Upper lobe of left lung (tissue), 6 donors: ENCODE data around the gene SPP1. TPM values are rescaled to one million over a fixed set of nuclear protein-coding genes. Genes with fewer than 3 reads are reported as not detected.

Source experiments
- ATAC-seq, 2 donors: fragments of 200-7000 bp; cut with Tn5 transposase; one replicate each; pipeline ENCODE4 v1.9.1; 2022; ENCODE audit warnings: mild to moderate bottlenecking in 2 of 2, moderate library complexity in 2 of 2; ENCODE audit not compliant: low FRiP score in 2 of 2
- DNase-seq, 2 donors: peaks; one replicate each; pipeline ENCODE4 v3.0.0-alpha.2; 2019 to 2020
- H3K27ac ChIP-seq, 4 donors: fragments of 200-600 bp; sonication (generic); one replicate each; pipeline ENCODE4 v1.5.1; 2016 to 2019
- H3K27me3 ChIP-seq, 4 donors: fragments of 200-600 bp; sonication (generic); one replicate each; pipeline ENCODE4 v1.5.1; 2017 to 2019
- H3K36me3 ChIP-seq, 4 donors: fragments of 200-600 bp; sonication (generic); one replicate each; pipeline ENCODE4 v1.5.1; 2016 to 2019
- H3K4me1 ChIP-seq, 4 donors: fragments of 200-600 bp; sonication (generic); one replicate each; pipeline ENCODE4 v1.5.1; 2018 to 2019
- H3K4me3 ChIP-seq, 4 donors: fragments of 200-600 bp; sonication (generic); one replicate each; pipeline ENCODE4 v1.5.1; 2017 to 2019; ENCODE audit warnings: mild to moderate bottlenecking in 2 of 4, moderate library complexity in 1 of 4
- H3K9me3 ChIP-seq, 4 donors: fragments of 200-600 bp; sonication (generic); one replicate each; pipeline ENCODE4 v1.5.1; 2018 to 2019
- EP300 ChIP-seq, 4 donors: sonication (generic); formaldehyde crosslinking; IDR thresholded peaks; one replicate each; pipeline ENCODE4 v1.5.1; 2017; ENCODE audit warnings: antibody characterized with exemption in 4 of 4, control low read depth in 2 of 4
- POLR2A ChIP-seq, 4 donors: fragments of 450-650 bp; IDR thresholded peaks; one replicate each; pipeline ENCODE4 v1.5.1; 2016 to 2017; ENCODE audit warnings: antibody characterized with exemption in 4 of 4, mild to moderate bottlenecking in 2 of 4
- POLR2AphosphoS5 ChIP-seq, 2 donors: sonication (generic); formaldehyde crosslinking; IDR thresholded peaks; one replicate each; pipeline ENCODE4 v1.5.1; 2017; ENCODE audit warnings: antibody characterized with exemption in 2 of 2
- WGBS, 2 donors: methylation state at CpG; one replicate each; pipeline ENCODE4 v1.1.5; 2017 to 2018; 5-methylcytosine and 5-hydroxymethylcytosine counted together
- total RNA-seq, 6 donors: library from RNA; depleted of rRNA in 4 of 6; stranded (reverse); fragments of >200 nt in 4 of 6; gene quantifications; one replicate each; pipeline versions ENCODE4 v1.1.0 to v1.2.1, GENCODE V29; 2016 to 2021
- TF ChIP-seq, protein P1 (sequence below), 6 experiments: fragments of 450-650 bp in 4 of 6; fragments of 200-600 bp in 2 of 6; sonication (generic) in 2 of 6; IDR thresholded peaks; one replicate each; pipeline ENCODE4 v1.5.1; 2016 to 2019; ENCODE audit warnings: antibody characterized with exemption in 6 of 6
- donor health status: DM: no; HTN: no; CAD: no; lungs with moderate emphysema.
- donor health status: DM: no; HTN: yes; CAD: no; lungs with severe emphysema.

The SPP1 gene
- total RNA-seq, 6 donors from 2014 or later, result 4.6 to 26.8 (median 10.6) TPM

DNA sequence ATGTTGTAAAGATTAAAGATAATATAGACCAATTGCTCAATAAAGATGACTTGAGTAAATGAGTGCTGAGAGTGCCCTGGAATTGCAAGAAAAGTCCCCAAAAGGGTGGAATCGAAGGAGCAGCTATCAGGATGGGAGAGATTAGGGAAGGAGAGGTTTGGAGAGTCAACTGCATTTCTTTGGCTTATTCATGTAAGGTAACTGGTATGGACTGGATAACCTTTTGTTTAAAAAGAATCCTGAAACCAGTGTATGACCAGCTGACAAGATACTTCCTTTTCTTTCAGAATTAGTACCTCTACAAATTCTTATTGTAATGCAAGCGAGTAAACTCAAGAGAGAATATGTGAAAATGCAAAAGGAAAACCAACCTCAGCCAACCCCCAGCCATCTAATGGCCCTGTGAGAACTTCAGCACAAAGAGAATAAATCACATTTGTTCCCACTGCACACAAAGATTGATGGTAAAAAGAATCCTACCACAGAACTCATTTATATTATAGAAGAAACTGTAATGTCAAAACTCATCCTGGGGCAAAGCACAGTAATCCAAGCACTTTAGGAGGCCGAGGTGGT, 24.5 kb upstream of the SPP1 start:
- H3K36me3 ChIP-seq, result no peaks in the 10 kb centered on the region

GRCh38 chr4:87953826-87954225, 21.7 kb upstream of the SPP1 start:
- H3K27me3 ChIP-seq, result no peaks in the 10 kb centered on the region
- DNase-seq (no peak), ATAC-seq (no peak)
- H3K4me3 ChIP-seq, result no peak overlapping the region
- H3K27ac ChIP-seq, result no peak overlapping the region
- no peaks in the 10 kb centered on the region for H3K9me3 ChIP-seq
- H3K36me3 ChIP-seq, result no peaks in the 10 kb centered on the region
- TF ChIP-seq POLR2AphosphoS5 (IDR thresholded peaks at IDR 0.05), result no peak
- TF ChIP-seq POLR2A (IDR thresholded peaks at IDR 0.05), result no peak
- peaks cover 0 to 6% (median 0%) of the 10 kb centered on the region in 4 donors for H3K4me1 ChIP-seq
- WGBS, 2 donors, result 70 to 77% methylated on average over 1 of the region's 1 CpG

More for the DNA sequence above, 24.5 kb upstream of the SPP1 start:
- no peak for DNase-seq
- TF ChIP-seq POLR2A (IDR thresholded peaks at IDR 0.05) (no peak), POLR2AphosphoS5 (IDR thresholded peaks at IDR 0.05) (no peak), EP300 (IDR thresholded peaks at IDR 0.05) (no peak)
- TF ChIP-seq, protein P1, sequence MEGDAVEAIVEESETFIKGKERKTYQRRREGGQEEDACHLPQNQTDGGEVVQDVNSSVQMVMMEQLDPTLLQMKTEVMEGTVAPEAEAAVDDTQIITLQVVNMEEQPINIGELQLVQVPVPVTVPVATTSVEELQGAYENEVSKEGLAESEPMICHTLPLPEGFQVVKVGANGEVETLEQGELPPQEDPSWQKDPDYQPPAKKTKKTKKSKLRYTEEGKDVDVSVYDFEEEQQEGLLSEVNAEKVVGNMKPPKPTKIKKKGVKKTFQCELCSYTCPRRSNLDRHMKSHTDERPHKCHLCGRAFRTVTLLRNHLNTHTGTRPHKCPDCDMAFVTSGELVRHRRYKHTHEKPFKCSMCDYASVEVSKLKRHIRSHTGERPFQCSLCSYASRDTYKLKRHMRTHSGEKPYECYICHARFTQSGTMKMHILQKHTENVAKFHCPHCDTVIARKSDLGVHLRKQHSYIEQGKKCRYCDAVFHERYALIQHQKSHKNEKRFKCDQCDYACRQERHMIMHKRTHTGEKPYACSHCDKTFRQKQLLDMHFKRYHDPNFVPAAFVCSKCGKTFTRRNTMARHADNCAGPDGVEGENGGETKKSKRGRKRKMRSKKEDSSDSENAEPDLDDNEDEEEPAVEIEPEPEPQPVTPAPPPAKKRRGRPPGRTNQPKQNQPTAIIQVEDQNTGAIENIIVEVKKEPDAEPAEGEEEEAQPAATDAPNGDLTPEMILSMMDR (IDR thresholded peaks at IDR 0.05), result no peak
- no peak overlapping the region for H3K27ac ChIP-seq
- no peak overlapping the region for H3K4me3 ChIP-seq
- no peak for ATAC-seq
- no peaks in the 10 kb centered on the region for H3K9me3 ChIP-seq
- no peaks in the 10 kb centered on the region for H3K27me3 ChIP-seq
- H3K4me1 ChIP-seq, result peaks cover 0 to 6% (median 0%) of the 10 kb centered on the region in 4 donors
- 78 to 83% methylated on average over 3 of the region's 3 CpGs for WGBS, 2 donors

DNA sequence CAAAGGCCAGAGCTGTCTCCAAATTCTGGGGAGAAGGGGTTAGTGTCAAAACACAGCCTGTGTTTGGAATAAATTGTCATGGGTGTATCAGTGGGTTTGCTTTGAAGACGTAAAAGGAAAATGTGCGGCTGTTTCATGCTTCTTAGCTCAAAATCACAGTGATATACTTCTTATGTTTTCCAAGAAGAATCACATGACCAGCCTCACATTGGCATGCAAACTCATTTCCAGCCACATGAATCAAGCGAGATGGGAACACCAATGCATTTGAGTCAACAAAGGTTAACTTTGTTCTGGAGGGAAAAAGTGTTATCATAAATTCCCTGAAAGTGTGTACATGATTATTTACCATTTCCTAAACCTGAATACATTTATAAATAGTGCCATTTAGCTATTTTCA, 19.0 kb upstream of the SPP1 start:
- ATAC-seq, result no peak
- no peak for DNase-seq
- Histone ChIP-seq H3K27me3 (no peaks in the 10 kb centered on the region), H3K9me3 (no peaks in the 10 kb centered on the region), H3K4me3 (no peak overlapping the region), H3K36me3 (no peaks in the 10 kb centered on the region), H3K27ac (no peak overlapping the region), H3K4me1 (no peaks in the 10 kb centered on the region)
- 91% methylated on average over 3 of the region's 3 CpGs for WGBS, 2 donors
- TF ChIP-seq EP300 (IDR thresholded peaks at IDR 0.05), result no peak
- TF ChIP-seq POLR2A (IDR thresholded peaks at IDR 0.05), result no peak
- TF ChIP-seq, protein P1 (IDR thresholded peaks at IDR 0.05), result no peak
- TF ChIP-seq POLR2AphosphoS5 (IDR thresholded peaks at IDR 0.05), result no peak

GRCh38 chr4:87957061-87957460, 18.5 kb upstream of the SPP1 start:
- Histone ChIP-seq H3K9me3 (no peaks in the 10 kb centered on the region), H3K36me3 (no peaks in the 10 kb centered on the region), H3K4me3 (no peak overlapping the region), H3K27me3 (no peaks in the 10 kb centered on the region), H3K4me1 (no peaks in the 10 kb centered on the region), H3K27ac (no peak overlapping the region)
- TF ChIP-seq POLR2AphosphoS5 (IDR thresholded peaks at IDR 0.05), result no peak
- TF ChIP-seq EP300 (IDR thresholded peaks at IDR 0.05), result no peak
- DNase-seq (no peak), ATAC-seq (no peak)
- WGBS, 2 donors, result 27% methylated on average over 1 of the region's 1 CpG

DNA sequence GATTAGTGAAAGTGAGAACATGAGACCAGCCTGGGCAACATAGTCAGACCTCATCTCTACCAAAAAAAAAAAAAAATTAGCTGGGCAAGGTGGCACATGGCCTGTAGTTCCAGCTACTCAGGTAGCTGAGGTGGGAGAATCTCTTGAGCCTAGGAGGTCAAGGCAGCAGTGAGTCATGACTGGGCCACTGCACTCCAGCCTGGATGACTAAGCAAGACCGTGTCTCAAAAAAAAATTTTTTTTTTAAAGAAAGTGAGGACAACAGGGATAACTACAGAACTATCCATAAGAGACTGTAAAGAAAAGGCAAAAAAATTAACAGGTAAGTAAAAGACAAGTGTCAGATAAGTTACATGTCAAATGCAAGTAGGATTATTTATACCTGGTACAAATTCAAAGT, 13.5 kb upstream of the SPP1 start:
- no peak overlapping the region for H3K4me3 ChIP-seq
- no peaks in the 10 kb centered on the region for H3K4me1 ChIP-seq
- H3K27me3 ChIP-seq, result no peaks in the 10 kb centered on the region
- ATAC-seq (peak in 1 of 2 donors; percentile 40), DNase-seq (no peak)
- no peaks in the 10 kb centered on the region for H3K9me3 ChIP-seq
- 56 to 57% methylated on average over 1 of the region's 1 CpG for WGBS, 2 donors
- TF ChIP-seq POLR2AphosphoS5 (IDR thresholded peaks at IDR 0.05), result no peak
- TF ChIP-seq, protein P1 (IDR thresholded peaks at IDR 0.05), result no peak
- TF ChIP-seq POLR2A (IDR thresholded peaks at IDR 0.05), result no peak
- TF ChIP-seq EP300 (IDR thresholded peaks at IDR 0.05), result no peak
- H3K36me3 ChIP-seq, result no peaks in the 10 kb centered on the region
- no peak overlapping the region for H3K27ac ChIP-seq
